Erythroblast (primary cell): ENCODE data around the gene FAM107B.

Experiments used
- GATA1 ChIP-seq: IDR thresholded peaks from 2 replicates; pipeline ENCODE4 v1.6.1; 2011; ENCODE audit warnings: low read depth, mild to moderate bottlenecking, control low read depth, low read length, moderate library complexity
- POLR2A ChIP-seq: IDR thresholded peaks from 2 replicates; pipeline ENCODE4 v1.6.1; 2011; ENCODE audit warnings: mild to moderate bottlenecking, low read length

- TF ChIP-seq POLR2A (no peak), GATA1 (no peak)
These were observed 210.4 kb downstream of the FAM107B start for GRCh38 chr10:14564268-14564744.
